Pulmonary artery endothelial cell (primary cell): ENCODE data around the gene PAH. TPM values are rescaled to one million over a fixed set of nuclear protein-coding genes. Genes with fewer than 3 reads are reported as not detected.

Experiments
- DNase-seq: peaks from one replicate; pipeline ENCODE4 v3.0.0-alpha.2; 2011; ENCODE audit warnings: low read depth, low spot score
- total RNA-seq: library from RNA; depleted of rRNA; stranded (reverse); fragments of >200 nt; gene quantifications from 2 replicates; pipeline ENCODE4 v1.2.3, GENCODE V29; 2014

The PAH gene
- total RNA-seq, 1 donor from 2014 or later, result not detected

DNA sequence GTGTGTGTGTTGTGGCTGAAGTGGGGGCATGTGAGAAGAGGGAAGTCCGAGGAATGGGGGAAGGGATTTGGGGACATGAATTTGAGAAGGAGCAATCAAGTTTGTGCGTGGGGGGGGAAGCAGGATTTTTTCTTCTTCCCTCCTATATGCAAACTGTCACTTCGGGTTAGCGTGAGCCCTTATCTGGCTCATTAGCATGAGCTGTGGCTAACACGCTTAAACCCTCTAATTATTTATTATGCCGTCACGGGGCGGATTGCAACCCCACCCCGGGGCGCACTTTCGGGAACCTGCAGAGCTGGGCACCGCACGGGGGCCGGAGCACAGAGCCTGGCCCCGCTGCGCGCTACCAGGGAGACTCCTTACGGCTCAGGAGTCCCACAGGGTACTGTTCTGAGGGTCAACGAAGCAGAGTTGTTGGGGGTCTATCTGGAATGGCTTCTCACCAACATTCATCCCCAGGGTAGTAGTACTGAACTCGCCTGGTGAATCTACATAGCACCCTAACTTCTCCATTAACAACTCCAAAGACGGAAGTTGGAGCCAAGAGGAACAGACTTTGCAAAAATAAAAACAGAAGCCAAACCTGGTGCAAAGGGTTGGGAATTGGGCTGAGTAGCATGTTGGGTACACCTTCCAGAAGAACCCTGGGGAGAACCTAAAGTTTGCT, 34.0 kb upstream of the PAH start:
- DNase-seq, result no peak

DNA sequence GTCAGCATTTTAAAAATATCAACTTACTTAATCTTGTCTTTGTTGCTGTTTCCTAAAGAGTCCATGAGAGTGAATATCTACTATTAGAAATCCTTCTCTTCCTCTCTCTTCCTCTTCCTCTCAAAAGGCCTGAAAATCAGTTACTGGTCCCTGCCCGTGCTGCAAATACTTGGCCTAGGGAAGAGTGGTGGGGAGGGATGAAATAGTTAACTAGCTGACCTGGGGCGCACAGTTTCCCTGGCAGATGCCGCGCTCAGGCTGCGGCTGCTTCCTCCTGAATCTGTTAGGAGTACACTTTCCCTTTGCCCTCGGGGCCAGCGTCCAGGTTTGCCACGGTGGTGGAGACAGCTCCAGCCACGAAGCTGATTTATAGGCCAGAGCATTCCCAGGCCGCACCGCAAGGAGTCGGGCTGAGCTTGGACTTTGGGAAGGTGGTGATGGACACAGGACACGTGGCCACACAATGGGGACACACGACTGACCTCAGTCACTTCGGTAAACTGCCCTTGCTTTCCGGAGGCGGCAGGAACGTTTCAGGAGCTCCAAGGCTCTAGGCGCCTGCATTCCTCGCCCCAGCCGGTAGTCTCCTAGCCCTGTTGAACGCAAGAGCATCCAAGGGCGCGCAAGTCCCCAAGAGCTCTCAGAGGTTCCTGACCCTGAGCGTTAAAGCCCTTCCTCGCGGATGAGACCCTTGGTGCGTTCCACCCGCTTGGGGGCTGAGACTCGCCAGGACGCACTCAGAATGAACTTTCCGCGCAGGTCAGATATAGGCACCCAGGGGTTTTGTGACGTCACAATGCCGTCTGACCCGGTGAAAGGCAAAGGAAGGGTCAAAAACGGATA, 33.3 kb upstream of the PAH start:
- no peak for DNase-seq

GRCh38 chr12:102948941-102949352, 31.9 kb upstream of the PAH start:
- no peak for DNase-seq

- no peak for DNase-seq
These were observed 29.0 kb upstream of the PAH start for GRCh38 chr12:102946042-102946441.

- DNase-seq, result no peak
These were observed 22.7 kb upstream of the PAH start for GRCh38 chr12:102939670-102940222.

DNA sequence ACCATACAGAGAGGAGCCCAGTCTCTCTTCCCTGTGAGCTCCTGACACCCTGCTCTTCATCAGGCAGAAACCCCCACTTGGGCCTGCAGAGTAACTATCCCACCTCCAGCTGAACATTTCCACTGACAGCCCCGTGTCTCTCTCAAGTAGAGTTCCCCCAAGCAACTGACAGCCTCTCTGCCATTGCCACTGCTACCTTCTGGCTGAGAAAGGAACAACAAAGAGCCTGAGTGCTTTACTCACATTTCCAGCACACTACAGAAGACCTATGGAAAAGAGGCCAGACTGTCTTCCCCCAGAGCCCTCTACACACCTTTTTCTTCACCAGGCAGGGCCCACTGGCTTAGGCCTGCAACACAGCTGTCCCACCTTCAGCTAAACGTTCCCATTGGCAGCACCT, 22.0 kb upstream of the PAH start:
- DNase-seq, result no peak

DNA sequence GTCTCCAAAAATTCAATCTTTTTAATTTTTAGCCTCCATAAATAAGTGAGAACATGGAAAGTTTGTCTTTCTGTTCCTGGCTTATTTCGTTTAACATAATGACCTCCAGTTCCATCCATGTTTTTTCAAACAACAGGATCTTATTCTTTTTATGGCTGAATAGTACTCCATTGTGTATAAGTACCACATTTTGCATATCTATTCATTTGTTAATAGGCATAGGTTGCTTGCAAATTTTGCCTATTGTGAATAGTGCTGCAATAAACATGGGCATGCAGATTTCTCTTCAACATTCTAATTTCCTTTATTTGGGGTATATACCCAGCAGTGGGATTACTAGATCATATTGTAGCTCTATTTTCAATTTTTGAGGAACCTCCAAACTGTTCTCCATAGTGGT, 16.1 kb upstream of the PAH start:
- DNase-seq, result no peak

- DNase-seq, result no peak
These were observed 10.2 kb upstream of the PAH start for GRCh38 chr12:102927220-102927619.

- DNase-seq, result no peak
These were observed 4.2 kb upstream of the PAH start for GRCh38 chr12:102921240-102921639.

GRCh38 chr12:102920271-102920670, 3.2 kb upstream of the PAH start:
- DNase-seq, result no peak

DNA sequence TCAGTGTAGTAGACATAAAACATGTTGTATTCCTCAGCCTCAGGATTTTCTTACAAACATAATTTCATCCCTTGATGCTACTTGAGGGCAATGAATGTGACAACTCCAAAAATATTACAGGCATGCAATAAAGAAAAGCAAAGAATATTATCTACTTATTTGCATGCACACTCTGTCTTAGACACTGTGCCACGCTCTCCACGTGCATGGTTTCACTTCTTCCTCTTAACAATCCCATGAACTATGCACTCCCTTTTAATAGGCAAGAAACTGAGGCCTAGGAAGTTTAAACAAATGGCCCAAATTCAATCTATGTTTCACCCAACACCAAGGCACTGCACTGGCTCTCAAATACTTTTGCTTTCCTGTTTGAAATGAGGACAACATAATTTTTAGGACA, 1.8 kb upstream of the PAH start:
- no peak for DNase-seq

GRCh38 chr12:102916252-102917025, 605 bp downstream of the PAH start:
- no peak for DNase-seq

- no peak for DNase-seq
These were observed 3.4 kb downstream of the PAH start for GRCh38 chr12:102913453-102914226.

GRCh38 chr12:102912258-102912657, 4.8 kb downstream of the PAH start:
- no peak for DNase-seq

- DNase-seq, result no peak
These were observed 5.7 kb downstream of the PAH start for GRCh38 chr12:102911320-102911719.

DNA sequence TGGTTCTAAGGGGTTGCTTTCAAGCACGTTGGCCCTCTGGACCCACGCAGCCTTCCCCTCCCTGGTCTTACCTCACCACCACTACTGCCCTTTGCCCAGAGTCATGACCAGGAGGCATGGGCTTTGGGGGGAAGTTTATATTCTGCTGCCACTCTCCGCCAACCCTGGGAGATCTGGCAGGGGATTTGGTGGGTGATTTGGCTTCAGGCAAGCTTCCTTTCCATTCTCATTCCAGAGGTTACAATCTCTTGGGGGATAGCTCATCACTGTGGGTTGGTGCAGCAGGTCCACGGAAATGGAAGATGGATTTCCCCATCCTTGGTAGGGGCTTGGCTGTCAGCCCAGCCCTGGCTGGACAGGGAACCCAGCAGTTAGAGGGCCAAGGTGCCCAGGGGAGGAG, 6.3 kb downstream of the PAH start:
- no peak for DNase-seq

- no peak for DNase-seq
These were observed 6.9 kb downstream of the PAH start for GRCh38 chr12:102910137-102910536.

- DNase-seq, result no peak
These were observed 9.1 kb downstream of the PAH start for GRCh38 chr12:102907918-102908317.

DNA sequence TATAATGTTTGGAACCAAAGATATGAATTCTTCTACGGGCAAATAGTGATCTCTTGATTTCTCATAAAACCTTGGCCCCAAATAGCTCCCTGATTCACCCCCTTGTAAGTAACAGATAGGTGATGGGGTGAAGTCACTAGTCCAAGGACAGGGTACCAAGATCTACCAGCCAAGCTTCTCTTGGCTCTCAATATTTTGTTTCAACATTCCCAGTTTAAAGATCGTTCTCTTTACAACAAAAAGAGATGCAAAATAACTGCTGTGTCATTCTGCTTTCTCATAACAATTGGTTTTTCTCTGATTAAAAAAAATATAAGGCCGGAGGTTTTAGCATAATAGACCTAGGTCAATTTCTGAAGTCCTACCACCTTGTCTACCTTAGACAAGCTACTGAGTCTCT, 11.8 kb downstream of the PAH start:
- DNase-seq, result no peak

DNA sequence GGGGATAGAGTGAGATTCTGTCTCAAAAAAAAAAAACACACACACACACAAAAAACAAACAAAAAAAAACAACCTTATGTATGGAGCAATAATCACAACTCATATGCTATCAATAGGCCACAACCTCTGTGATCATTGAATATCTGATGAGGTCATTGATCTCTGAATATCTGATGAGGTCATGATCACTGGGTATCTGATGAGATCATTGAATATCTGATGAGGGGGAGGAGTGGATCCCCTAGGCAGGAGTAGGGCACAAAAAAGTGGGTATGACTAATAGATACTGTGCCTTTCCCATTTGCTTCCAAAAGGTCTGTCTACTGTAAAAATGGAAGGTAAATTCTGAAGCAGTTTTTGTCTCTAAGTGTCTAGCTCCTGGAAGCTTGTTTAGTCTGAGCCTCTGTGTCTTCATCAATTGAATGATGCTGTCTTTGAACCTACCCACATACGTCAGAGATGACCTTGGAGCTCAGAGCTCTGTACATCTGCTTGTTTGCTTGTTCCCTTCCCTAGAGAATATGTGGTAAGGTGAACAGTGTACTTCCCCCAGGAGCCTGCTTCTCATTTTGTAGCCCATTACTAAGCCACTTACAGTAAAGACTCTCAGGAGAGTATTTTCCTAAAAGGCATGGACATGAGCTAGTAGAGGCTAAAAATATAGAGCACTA, 13.6 kb downstream of the PAH start:
- no peak for DNase-seq

DNA sequence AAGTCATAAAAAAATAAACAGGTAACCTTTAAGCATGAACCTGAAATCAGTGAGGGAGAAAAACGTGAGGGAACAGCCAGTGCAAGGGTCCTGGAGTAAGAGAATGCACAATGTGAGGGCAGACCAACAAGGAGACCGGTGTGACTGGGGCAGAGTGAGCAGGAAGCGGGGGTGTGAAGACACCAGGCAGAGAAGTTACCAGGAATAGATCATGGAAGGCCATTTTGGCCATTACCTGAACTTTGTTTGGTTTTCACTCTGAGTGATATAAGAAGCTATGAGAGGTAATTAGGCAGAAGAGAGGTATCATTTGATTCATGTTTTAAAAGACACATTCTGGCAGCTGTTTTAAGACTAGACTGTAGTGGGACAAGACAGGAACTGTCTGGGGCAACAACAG, 15.0 kb downstream of the PAH start:
- DNase-seq, result no peak
